Endothelial cell of umbilical vein (primary cell): ENCODE measurements around the gene DIO2. TPM values are rescaled to one million over a fixed set of nuclear protein-coding genes. Genes with fewer than 3 reads are reported as not detected.

ENCODE experiments used
- BruUV-seq: library from RNA; stranded (reverse); fragments of 400-500 nt; replicated peaks from 2 replicates; lab custom pipeline; 2021; lab: Mats Ljungman, UMichigan
- CTCF ChIA-PET: fragments of 300-600, 350-600 bp; sonication (Branson Sonifier 250); formaldehyde crosslinking; loops from one replicate; lab custom pipeline; 2021; ENCODE audit warnings: antibody characterized with exemption, inconsistent platforms; lab: Charles Lee
- POLR2A ChIA-PET: fragments of 300-600, 350-600 bp; sonication (Branson Sonifier 250); formaldehyde crosslinking; loops from one replicate; lab custom pipeline; 2021; ENCODE audit warnings: antibody characterized with exemption, inconsistent platforms; lab: Charles Lee
- DNase-seq: peaks from one replicate; pipeline ENCODE4 v3.0.0-alpha.2; 2011; ENCODE audit warnings: low read depth, low spot score
- FAIRE-seq: peaks from 2 replicates; lab custom pipeline; 2011; peaks lifted over from hg19 to GRCh38; lab: Jason Lieb, UNC
- H2AFZ ChIP-seq: 2 replicates; pipeline ENCODE4 v1.6.0; 2012; ENCODE audit warnings: low read depth, low read length, control low read depth, inconsistent platforms
- H3K27ac ChIP-seq: 2 replicates; pipeline ENCODE4 v1.5.1; 2011; ENCODE audit warnings: low read depth, mild to moderate bottlenecking, control low read depth, low read length, moderate library complexity; ENCODE audit not compliant: insufficient read depth
- H3K27me3 ChIP-seq, 2 experiments: 2 replicates each; pipeline versions ENCODE4 v1.6.0 to v1.6.1; 2011; ENCODE audit warnings: low read length in 2 of 2, mixed read lengths in 1 of 2; ENCODE audit not compliant: control insufficient read depth in 2 of 2, insufficient read depth in 2 of 2
- H3K36me3 ChIP-seq, 2 experiments: 2 replicates in 1 of 2; 3 replicates in 1 of 2; pipeline ENCODE4 v1.5.1; 2011; ENCODE audit warnings: low read length in 2 of 2, mild to moderate bottlenecking in 1 of 2, moderate library complexity in 1 of 2; ENCODE audit not compliant: control insufficient read depth in 2 of 2, insufficient read depth in 2 of 2; ENCODE audit errors: extremely low read depth in 1 of 2
- H3K4me1 ChIP-seq: 3 replicates; pipeline ENCODE4 v1.5.1; 2011; ENCODE audit warnings: mild to moderate bottlenecking, low read length; ENCODE audit not compliant: control insufficient read depth, insufficient read depth; ENCODE audit errors: extremely low read depth
- H3K4me2 ChIP-seq: 2 replicates; pipeline ENCODE4 v1.6.1; 2011; ENCODE audit warnings: low read length, control low read depth, mixed read lengths; ENCODE audit not compliant: insufficient read depth
- H3K4me3 ChIP-seq, 3 experiments: fragments of 200-600 bp in 1 of 3; sonication (generic), shearing (Covaris generic) in 1 of 3; replicated peaks in 1 of 3; 2 replicates each; pipeline ENCODE4 v1.5.1; 2011 to 2016; ENCODE audit warnings: control low read depth in 3 of 3, low read length in 3 of 3, mild to moderate bottlenecking in 2 of 3, inconsistent platforms in 1 of 3, low read depth in 1 of 3, moderate library complexity in 1 of 3; ENCODE audit not compliant: insufficient read depth in 1 of 3
- H3K79me2 ChIP-seq: 2 replicates; pipeline ENCODE4 v1.6.0; 2012; ENCODE audit warnings: low read length, inconsistent platforms; ENCODE audit not compliant: control insufficient read depth, insufficient read depth
- H3K9ac ChIP-seq: replicated peaks from 2 replicates; pipeline ENCODE3; 2011; ENCODE audit warnings: low read length, control low read depth; ENCODE audit not compliant: insufficient read depth; ENCODE audit errors: extremely low read depth
- H3K9me1 ChIP-seq: replicated peaks from 3 replicates; pipeline ENCODE4 v1.6.0; 2011; ENCODE audit warnings: mild to moderate bottlenecking, low read length; ENCODE audit not compliant: control insufficient read depth, insufficient read depth; ENCODE audit errors: extremely low read depth
- H3K9me3 ChIP-seq: replicated peaks from 2 replicates; pipeline ENCODE4 v1.5.1; 2012; ENCODE audit warnings: low read length, inconsistent platforms; ENCODE audit not compliant: control insufficient read depth, insufficient read depth
- H4K20me1 ChIP-seq: replicated peaks from 2 replicates; pipeline ENCODE3; 2011; ENCODE audit warnings: mild to moderate bottlenecking, low read length; ENCODE audit not compliant: control insufficient read depth, insufficient read depth; ENCODE audit errors: extremely low read depth
- EZH2 ChIP-seq: IDR thresholded peaks from 2 replicates; pipeline ENCODE4 v1.6.1; 2012; ENCODE audit warnings: borderline replicate concordance, low read depth, mild to moderate bottlenecking, moderate library complexity, low read length, inconsistent platforms; ENCODE audit not compliant: severe bottlenecking
- FOS ChIP-seq: IDR thresholded peaks from 2 replicates; pipeline ENCODE4 v1.6.1; 2011; ENCODE audit warnings: mild to moderate bottlenecking, low read length, moderate library complexity, borderline replicate concordance; ENCODE audit not compliant: insufficient read depth
- GATA2 ChIP-seq: IDR thresholded peaks from 2 replicates; pipeline ENCODE4 v1.7.0; 2011; ENCODE audit warnings: low read depth, mild to moderate bottlenecking, moderate library complexity, mixed read lengths, low read length; ENCODE audit not compliant: insufficient read length, insufficient read depth
- JUN ChIP-seq: IDR thresholded peaks from 2 replicates; pipeline ENCODE4 v1.6.1; 2011; ENCODE audit warnings: borderline replicate concordance, low read depth; ENCODE audit not compliant: insufficient read length, insufficient read depth
- MYC ChIP-seq: IDR thresholded peaks from one replicate; pipeline ENCODE4 v1.6.1; 2011; ENCODE audit warnings: mild to moderate bottlenecking, low read depth, low read length
- POLR2A ChIP-seq: IDR thresholded peaks from 2 replicates; pipeline ENCODE4 v1.6.1; 2012; ENCODE audit warnings: low read depth, mild to moderate bottlenecking, control low read depth, low read length
- POLR2AphosphoS5 ChIP-seq: IDR thresholded peaks from 2 replicates; pipeline ENCODE4 v1.6.1; 2012; ENCODE audit warnings: low read depth, mild to moderate bottlenecking, control low read depth, low read length, moderate library complexity; ENCODE audit not compliant: insufficient read depth
- dilution Hi-C: fragments of 300-500 bp; cut with MboI; formaldehyde crosslinking; loops from one replicate; pipeline ENCODE4 v1.15.0; 2019; ENCODE audit warnings: low sequenced_read_pairs; ENCODE audit not compliant: extremely low pct_ligation_motif_present
- intact Hi-C: fragments of 100-400 bp; cut with micrococcal nuclease; formaldehyde crosslinking; loops from one replicate; pipeline ENCODE4 v1.10.0; 2022
- polyA plus RNA-seq, 4 experiments: library from polyadenylated mRNA; depleted of rRNA in 3 of 4; stranded (reverse) in 3 of 4; unstranded in 1 of 4; fragments of >200 nt; gene quantifications; 2 replicates each; pipeline versions ENCODE4 v1.2.1 to v1.2.3, GENCODE V29; 2011 to 2012; ENCODE audit warnings: missing spikeins in 1 of 4
- total RNA-seq: library from RNA; stranded (reverse); gene quantifications from 2 replicates; pipeline ENCODE4 v1.2.3, GENCODE V29; 2021
- TF ChIP-seq, protein P1 (sequence below): IDR thresholded peaks from 2 replicates; pipeline ENCODE4 v1.6.1; 2011; ENCODE audit not compliant: insufficient read depth, insufficient read length
- TF ChIP-seq, protein P2 (sequence below), 2 donors: IDR thresholded peaks; 1 replicate in 1 of 2; 2 replicates in 1 of 2; pipeline ENCODE4 v1.5.1; 2011; ENCODE audit warnings: low read length in 2 of 2, mild to moderate bottlenecking in 2 of 2, moderate library complexity in 2 of 2, control low read depth in 1 of 2, inconsistent platforms in 1 of 2, low read depth in 1 of 2; ENCODE audit not compliant: insufficient read depth in 1 of 2; ENCODE audit errors: extremely low read depth in 1 of 2

Gene DIO2
- total and polyA plus RNA-seq, 2 donors (not counting 3 experiments of a cell fraction or from before 2014, with no cell fraction given): 0.22 to 0.75 TPM

DNA sequence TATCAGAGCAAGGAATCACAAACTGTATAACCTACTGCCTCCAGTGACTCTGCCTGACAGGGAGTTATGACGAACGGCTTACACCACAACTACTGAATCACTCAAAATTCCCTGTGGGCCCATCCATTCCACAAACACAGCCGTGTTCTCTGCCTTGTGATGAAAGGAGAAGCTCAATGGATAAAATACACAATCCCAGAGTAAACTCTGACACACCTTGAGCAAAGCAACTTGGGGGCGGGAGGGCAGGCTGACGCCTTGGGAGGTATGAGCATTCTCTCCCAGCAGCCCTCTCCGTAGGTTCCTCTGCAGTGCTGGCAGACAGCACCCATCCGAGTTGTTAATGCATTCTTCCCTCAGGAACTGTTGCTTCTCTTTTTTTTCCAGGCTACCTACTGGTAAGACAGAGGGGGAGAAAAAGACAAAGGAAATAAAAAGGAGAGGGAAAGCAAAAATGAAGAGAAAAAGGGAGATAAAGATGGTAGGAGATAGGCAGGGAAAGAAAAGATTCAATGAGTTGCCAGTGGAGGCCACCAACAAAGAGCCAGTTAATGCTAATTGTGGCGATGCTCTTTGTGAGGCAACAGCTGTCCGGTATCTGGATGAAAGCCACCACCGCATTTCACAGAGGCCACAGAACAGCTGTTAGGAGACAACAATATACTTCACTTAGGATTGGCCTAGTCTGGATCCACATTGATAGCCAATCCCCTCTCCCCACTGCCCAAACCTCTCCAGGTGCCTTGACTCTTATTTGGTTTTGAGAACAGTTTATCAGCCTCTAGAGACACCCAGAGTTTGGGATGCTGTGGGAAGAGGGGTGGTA is 4.7 kb upstream of the DIO2 start:
- no peak for FAIRE-seq

More for the DNA sequence above, 4.7 kb upstream of the DIO2 start:
- H3K9ac ChIP-seq: no peak overlapping the region
- H3K9me3 ChIP-seq: no peaks in the 10 kb centered on the region
- H3K4me2 ChIP-seq: no peak overlapping the region
- no peak overlapping the region for H2AFZ ChIP-seq
- no peaks in the 10 kb centered on the region for H3K9me1 ChIP-seq
- TF ChIP-seq JUN: no peak
- TF ChIP-seq GATA2: no peak
- TF ChIP-seq, protein P1, sequence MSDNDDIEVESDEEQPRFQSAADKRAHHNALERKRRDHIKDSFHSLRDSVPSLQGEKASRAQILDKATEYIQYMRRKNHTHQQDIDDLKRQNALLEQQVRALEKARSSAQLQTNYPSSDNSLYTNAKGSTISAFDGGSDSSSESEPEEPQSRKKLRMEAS: no peak
- no peak for TF ChIP-seq EZH2
- TF ChIP-seq MYC: no peak
- TF ChIP-seq POLR2A: no peak
- TF ChIP-seq FOS: no peak
- TF ChIP-seq, protein P2, sequence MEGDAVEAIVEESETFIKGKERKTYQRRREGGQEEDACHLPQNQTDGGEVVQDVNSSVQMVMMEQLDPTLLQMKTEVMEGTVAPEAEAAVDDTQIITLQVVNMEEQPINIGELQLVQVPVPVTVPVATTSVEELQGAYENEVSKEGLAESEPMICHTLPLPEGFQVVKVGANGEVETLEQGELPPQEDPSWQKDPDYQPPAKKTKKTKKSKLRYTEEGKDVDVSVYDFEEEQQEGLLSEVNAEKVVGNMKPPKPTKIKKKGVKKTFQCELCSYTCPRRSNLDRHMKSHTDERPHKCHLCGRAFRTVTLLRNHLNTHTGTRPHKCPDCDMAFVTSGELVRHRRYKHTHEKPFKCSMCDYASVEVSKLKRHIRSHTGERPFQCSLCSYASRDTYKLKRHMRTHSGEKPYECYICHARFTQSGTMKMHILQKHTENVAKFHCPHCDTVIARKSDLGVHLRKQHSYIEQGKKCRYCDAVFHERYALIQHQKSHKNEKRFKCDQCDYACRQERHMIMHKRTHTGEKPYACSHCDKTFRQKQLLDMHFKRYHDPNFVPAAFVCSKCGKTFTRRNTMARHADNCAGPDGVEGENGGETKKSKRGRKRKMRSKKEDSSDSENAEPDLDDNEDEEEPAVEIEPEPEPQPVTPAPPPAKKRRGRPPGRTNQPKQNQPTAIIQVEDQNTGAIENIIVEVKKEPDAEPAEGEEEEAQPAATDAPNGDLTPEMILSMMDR (IDR thresholded peaks at IDR 0.05; ENCODE audit: extremely low read depth in 1 of 2, insufficient read depth in 1 of 2, low read depth in 1 of 2, low read length in 2 of 2): no peak
- no peak for TF ChIP-seq POLR2AphosphoS5
- POLR2A ChIA-PET: no interaction called here
- no peak overlapping the region for H3K4me3 ChIP-seq
- no peaks in the 10 kb centered on the region for H3K27me3 ChIP-seq
- H3K27ac ChIP-seq: no peak overlapping the region
- no TSS peak for BruUV-seq
- intact Hi-C loops (loop anchor here (10.0 kb wide), 1 partner anchor 1201 kb away; no protein-coding TSS in a partner anchor), dilution Hi-C loops (no loop called here)
- no peaks in the 10 kb centered on the region for H3K4me1 ChIP-seq
- H3K36me3 ChIP-seq: no peaks in the 10 kb centered on the region
- CTCF ChIA-PET: no interaction called here
- DNase-seq: no peak
- H3K79me2 ChIP-seq: no peaks in the 10 kb centered on the region
- H4K20me1 ChIP-seq: no peaks in the 10 kb centered on the region
